Pericardium fibroblast (primary cell): ENCODE measurements around the gene UTP4. TPM values are rescaled to one million over a fixed set of nuclear protein-coding genes. Genes with fewer than 3 reads are reported as not detected.

ENCODE experiments used
- total RNA-seq: library from RNA; depleted of rRNA; stranded (reverse); fragments of >200 nt; gene quantifications from 2 replicates; pipeline ENCODE4 v1.2.3, GENCODE V29; 2015

UTP4 gene
- 15.8 and 17.8 TPM in 2 replicates for total RNA-seq

DNA sequence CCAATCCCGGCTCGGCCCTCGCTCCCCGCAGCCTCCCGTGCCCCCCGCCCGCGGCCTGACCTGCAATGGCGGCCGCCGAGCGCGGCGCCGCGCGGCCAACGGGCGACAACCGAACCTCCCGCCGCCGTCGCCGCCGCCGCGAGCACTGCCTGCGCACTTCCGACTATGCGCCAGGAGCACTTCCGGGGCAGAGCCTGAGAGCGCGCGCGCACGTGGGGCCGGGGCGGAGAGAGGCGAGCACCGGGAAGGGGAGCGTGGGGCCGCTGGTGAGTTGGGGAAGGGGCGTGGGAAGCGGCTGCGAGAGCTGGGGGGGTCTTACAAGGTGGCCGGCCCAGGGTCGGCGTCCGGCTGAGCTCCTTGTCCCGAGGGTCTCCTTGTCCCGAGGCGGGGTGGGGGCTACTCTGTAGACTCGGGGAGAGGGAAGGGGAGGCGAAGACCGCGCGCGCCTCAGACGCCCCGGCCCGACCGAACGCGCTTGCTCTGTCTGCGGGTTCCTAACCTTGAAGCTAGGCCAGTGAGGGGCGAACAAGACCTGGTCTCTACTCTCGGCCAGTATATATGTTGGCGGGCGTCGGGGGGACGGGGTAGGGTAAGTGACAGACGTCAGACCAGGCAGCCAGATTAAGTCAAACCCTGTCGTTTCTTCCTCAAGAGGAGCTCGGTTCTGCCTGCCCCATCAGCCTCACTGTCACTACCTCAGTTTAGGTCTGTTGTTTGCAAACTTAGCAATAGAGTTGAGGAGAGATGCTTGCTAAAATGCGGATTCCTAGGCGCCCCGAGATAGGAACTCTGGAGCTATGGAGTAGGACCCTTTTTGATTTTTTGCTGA is at the start of gene UTP4, which contains the start of gene CHTF8:
UTP4 (plus strand) TSS at position 226 of the 829 bp plus-strand sequence. CDS start 811 bp downstream, outside the sequence.
CHTF8 (minus strand) TSS at position 165 of the 829 bp plus-strand sequence. CDS start 11,130 bp downstream, outside the sequence.

DNA sequence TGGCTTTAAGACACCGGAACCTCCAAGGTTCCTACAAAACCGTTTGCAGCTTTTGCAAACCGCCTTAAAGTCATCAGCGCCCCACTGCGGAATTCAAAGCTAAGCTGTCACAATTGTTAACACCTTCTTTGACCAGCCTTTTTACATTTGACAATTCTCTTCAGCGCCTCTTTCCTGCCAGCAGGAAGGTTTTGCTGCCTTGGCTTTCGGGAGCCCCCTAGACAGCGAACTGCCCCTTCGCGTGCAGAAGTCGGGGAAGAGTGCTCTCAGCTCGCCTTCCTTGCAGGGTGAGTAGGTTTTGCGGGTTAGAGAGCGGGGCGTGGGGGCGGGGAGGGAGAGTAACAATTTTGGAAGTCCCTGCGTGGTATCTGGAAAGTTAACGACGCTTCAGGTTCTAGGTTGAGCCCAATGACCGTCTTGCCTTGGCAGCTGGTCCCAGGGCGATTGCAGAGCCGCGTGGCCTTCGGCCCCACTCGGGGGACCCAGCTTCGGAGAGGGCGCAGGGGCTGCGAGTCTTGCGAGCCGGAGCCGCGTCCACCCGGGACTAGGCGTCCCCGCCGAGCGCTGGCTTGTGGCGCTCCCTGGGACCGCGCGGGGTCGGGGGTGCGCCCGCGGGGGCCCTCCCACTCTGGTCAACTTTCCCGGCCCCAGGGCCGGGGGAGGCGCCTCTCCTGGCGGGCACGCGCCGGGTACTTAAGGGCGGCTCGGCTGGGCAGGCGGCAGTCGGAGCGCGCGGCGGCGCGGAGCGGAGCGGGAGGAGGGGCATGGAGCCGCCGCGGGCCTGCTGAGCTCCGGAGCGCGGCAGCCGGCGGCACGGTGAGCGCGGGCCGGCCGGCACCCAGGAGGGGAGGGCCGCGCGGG is 26.7 kb upstream of the UTP4 start, which contains the start of gene HAS3:
HAS3 (plus strand) TSS at position 153 of the 861 bp plus-strand sequence. CDS start 3,743 bp downstream, outside the sequence.

GRCh38 chr16:69186642-69187445 is 54.4 kb downstream of the UTP4 start, which contains the start of gene SNTB2:
TSS of gene SNTB2 (plus strand) at chr16:69187164. CDS start at chr16:69187167, 3 bp downstream.

Other genes starting within 250 kb of the UTP4 start
- gene HAS3, start 27.0 kb upstream of the UTP4 start, total RNA-seq, result 0.68 and 1.2 TPM in 2 replicates
- 45.2 and 62.1 TPM in 2 replicates for gene CHTF8, start 61 bp upstream of the UTP4 start, total RNA-seq
- gene SNTB2, start 54.5 kb downstream of the UTP4 start, total RNA-seq, result 26.6 and 54.3 TPM in 2 replicates
- gene VPS4A, start 178.7 kb downstream of the UTP4 start, total RNA-seq, result 30.6 and 31.2 TPM in 2 replicates
- gene PDF, start 197.9 kb downstream of the UTP4 start, total RNA-seq, result 18.8 and 20.9 TPM in 2 replicates
- gene COG8, start 206.9 kb downstream of the UTP4 start, total RNA-seq, result 38.6 and 51.7 TPM in 2 replicates
- 13.5 and 14.7 TPM in 2 replicates for gene NIP7, start 207.1 kb downstream of the UTP4 start, total RNA-seq
- gene TMED6, start 219.1 kb downstream of the UTP4 start, total RNA-seq, result not detected in 2 replicates